ENCODE results near the gene C17orf75.

GRCh38 chr17:32361270-32361669 lies 19.3 kb upstream of the C17orf75 start:
- TF ChIP-seq CTCF (IDR thresholded peaks at IDR 0.05; ENCODE audit: low read length), result no peak
- no peak for TF ChIP-seq EZH2 (IDR thresholded peaks at IDR 0.05; ENCODE audit: borderline replicate concordance, low read length)
